ENCODE data around the gene HES2. TPM values are rescaled to one million over a fixed set of nuclear protein-coding genes. Genes with fewer than 3 reads are reported as not detected.

Gene HES2, protein sequence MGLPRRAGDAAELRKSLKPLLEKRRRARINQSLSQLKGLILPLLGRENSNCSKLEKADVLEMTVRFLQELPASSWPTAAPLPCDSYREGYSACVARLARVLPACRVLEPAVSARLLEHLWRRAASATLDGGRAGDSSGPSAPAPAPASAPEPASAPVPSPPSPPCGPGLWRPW
- total RNA-seq (2021): 0.81 and 1.2 TPM in 2 replicates
- long read RNA-seq: 0 reads

DNA sequence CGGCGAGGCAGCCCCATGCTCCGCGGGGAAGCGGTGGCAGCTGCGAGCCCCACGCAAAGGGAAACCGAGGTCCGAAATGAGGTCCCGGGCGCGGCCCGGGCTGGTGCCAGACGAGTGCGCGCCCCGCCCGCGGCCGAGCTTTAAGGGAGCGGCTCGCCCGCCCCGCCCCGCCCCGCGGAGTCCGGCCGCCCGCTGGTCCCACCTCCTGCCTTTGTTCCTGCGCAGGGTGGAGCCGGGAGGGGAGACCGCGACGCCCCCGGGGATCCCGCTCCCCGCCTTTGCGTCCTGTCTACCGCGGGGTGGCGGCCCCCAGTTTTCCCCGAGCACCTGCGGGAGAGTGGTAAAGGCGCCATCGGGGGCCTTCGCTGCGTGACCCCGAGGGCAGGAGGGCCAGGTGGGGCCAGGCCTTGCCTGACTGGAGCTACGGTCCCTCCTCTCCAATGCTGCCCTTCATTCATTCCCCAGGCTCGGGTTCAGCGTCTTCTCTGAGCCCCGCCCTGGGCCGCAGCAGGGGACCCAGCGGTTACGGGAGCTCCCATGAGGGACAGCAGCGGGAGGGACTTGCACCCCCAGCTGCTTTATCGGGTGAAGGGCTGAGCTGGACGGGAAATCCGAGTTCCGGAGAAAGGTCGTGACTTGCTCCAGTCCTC is at the start of gene HES2:
HES2 (minus strand) TSS at position 116 of the 650 bp plus-strand sequence; CDS start at position 17, 99 bp downstream.
- TF ChIP-seq, protein P1, sequence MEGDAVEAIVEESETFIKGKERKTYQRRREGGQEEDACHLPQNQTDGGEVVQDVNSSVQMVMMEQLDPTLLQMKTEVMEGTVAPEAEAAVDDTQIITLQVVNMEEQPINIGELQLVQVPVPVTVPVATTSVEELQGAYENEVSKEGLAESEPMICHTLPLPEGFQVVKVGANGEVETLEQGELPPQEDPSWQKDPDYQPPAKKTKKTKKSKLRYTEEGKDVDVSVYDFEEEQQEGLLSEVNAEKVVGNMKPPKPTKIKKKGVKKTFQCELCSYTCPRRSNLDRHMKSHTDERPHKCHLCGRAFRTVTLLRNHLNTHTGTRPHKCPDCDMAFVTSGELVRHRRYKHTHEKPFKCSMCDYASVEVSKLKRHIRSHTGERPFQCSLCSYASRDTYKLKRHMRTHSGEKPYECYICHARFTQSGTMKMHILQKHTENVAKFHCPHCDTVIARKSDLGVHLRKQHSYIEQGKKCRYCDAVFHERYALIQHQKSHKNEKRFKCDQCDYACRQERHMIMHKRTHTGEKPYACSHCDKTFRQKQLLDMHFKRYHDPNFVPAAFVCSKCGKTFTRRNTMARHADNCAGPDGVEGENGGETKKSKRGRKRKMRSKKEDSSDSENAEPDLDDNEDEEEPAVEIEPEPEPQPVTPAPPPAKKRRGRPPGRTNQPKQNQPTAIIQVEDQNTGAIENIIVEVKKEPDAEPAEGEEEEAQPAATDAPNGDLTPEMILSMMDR (conservative IDR thresholded peaks at IDR 0.05): no peak
- Histone ChIP-seq H3K4ac (ENCODE audit: low read depth, low read length) (no peak within 1 kb of the TSS), H3K23me2 (ENCODE audit: insufficient read length, low read depth, low read length, poor library complexity, severe bottlenecking) (peaks cover 10% of the 10 kb centered on the region), H4K91ac (ENCODE audit: insufficient read length, low read depth, low read length) (no peak within 1 kb of the TSS), H2BK120ac (ENCODE audit: low read depth, low read length, poor library complexity, severe bottlenecking) (no peak within 1 kb of the TSS), H2BK15ac (ENCODE audit: low read depth, low read length) (no peak within 1 kb of the TSS), H2AK5ac (ENCODE audit: insufficient read length, low read length) (no peak within 1 kb of the TSS), H3K27me3 (ENCODE audit: insufficient read depth, low read length) (peaks cover 75% of the 10 kb centered on the region), H3K9me3 (ENCODE audit: control insufficient read depth, low read depth, low read length) (no peaks in the 10 kb centered on the region), H4K8ac (replicated peaks; ENCODE audit: insufficient read length, low read depth, low read length) (no peak within 1 kb of the TSS), H3K79me1 (ENCODE audit: insufficient read depth, low read depth, low read length, poor library complexity, severe bottlenecking) (no peaks in the 10 kb centered on the region), H2AFZ (ENCODE audit: low read length) (no peak within 1 kb of the TSS), H4K5ac (ENCODE audit: insufficient read length, low read depth, low read length) (no peak within 1 kb of the TSS), H3K23ac (ENCODE audit: insufficient read length, low read depth, low read length) (no peak within 1 kb of the TSS), H3K79me2 (ENCODE audit: insufficient read depth, low read length) (no peaks in the 10 kb centered on the region), H3K9ac (ENCODE audit: extremely low read depth, insufficient read length, low read length) (no peak within 1 kb of the TSS), H3K4me2 (ENCODE audit: insufficient read depth, insufficient read length, low read length) (peak within 1 kb of the TSS; percentile 50), H3K18ac (ENCODE audit: insufficient read length, low read depth, low read length) (no peak within 1 kb of the TSS), H2BK20ac (ENCODE audit: low read depth, low read length, poor library complexity, severe bottlenecking) (no peak within 1 kb of the TSS), H3K14ac (ENCODE audit: insufficient read depth, low read length) (no peak within 1 kb of the TSS; the same call in 1 of the 2 replicates), H3K27ac (ENCODE audit: insufficient read length, low read depth, low read length) (no peak within 1 kb of the TSS), H2BK12ac (ENCODE audit: insufficient read length, low read depth, low read length) (no peak within 1 kb of the TSS), H3T11ph (ENCODE audit: low read length) (no peak within 1 kb of the TSS), H3K4me1 (ENCODE audit: insufficient read depth, low read length) (no peaks in the 10 kb centered on the region), H4K20me1 (ENCODE audit: control insufficient read depth, insufficient read depth, insufficient read length) (no peaks in the 10 kb centered on the region), H2BK5ac (ENCODE audit: insufficient read length, low read length) (no peak within 1 kb of the TSS), H3K56ac (ENCODE audit: insufficient read length, low read depth, low read length) (no peak within 1 kb of the TSS)
- H3K4me3 Mint-ChIP-seq: peak within 1 kb of the TSS; percentile 42 to 74
- no CpG with 5 or more reads among the region's 62 CpGs for WGBS (ENCODE audit: extremely low coverage, insufficient read length, low lambda C conversion rate)
- peaks cover 0 to 3% of the 10 kb centered on the region in 2 experiments; a peak in 2 of 5 replicates for H3K9me3 Mint-ChIP-seq
- no peaks in the 10 kb centered on the region for H3K36me3 Mint-ChIP-seq (ENCODE audit: insufficient read depth in 1 of 3, low read depth in 3 of 3)
- H3K4me1 Mint-ChIP-seq: peaks cover 21 to 24% of the 10 kb centered on the region in 2 experiments
- H3K27me3 Mint-ChIP-seq (ENCODE audit: low read depth): peaks cover 93% of the 10 kb centered on the region
- DNase-seq: peak; percentile 74
- no peak within 1 kb of the TSS for H3K27ac Mint-ChIP-seq
